CD14-positive monocyte (primary cell): ENCODE results near the gene IFIH1. TPM values are rescaled to one million over a fixed set of nuclear protein-coding genes. Genes with fewer than 3 reads are reported as not detected.

Experiments used
- DNase-seq, 3 donors: peaks; one replicate each; pipeline ENCODE4 v3.0.0-alpha.2; 2011 to 2022
- H2AFZ ChIP-seq: 2 replicates; pipeline ENCODE4 v1.6.0; 2012; ENCODE audit warnings: mild to moderate bottlenecking, low read depth, low read length, inconsistent platforms; ENCODE audit not compliant: insufficient read depth, poor library complexity, severe bottlenecking
- H3K27ac ChIP-seq, 2 donors: 1 replicate in 1 of 2; 2 replicates in 1 of 2; pipeline ENCODE4 v1.5.1; 2012 to 2013; ENCODE audit warnings: low read length in 2 of 2, control low read depth in 1 of 2, inconsistent platforms in 1 of 2, low read depth in 1 of 2, mild to moderate bottlenecking in 1 of 2
- H3K27me3 ChIP-seq, 2 donors: one replicate each; pipeline versions ENCODE4 v1.6.0 to v1.6.1; 2011 to 2013; ENCODE audit warnings: low read length in 2 of 2; ENCODE audit not compliant: control insufficient read depth in 2 of 2, insufficient read depth in 2 of 2
- H3K36me3 ChIP-seq, 2 donors: replicated peaks in 1 of 2; 1 replicate in 1 of 2; 2 replicates in 1 of 2; pipeline versions ENCODE4 v1.5.1 to v1.6.1; 2012 to 2013; ENCODE audit warnings: low read length in 2 of 2, control low read depth in 1 of 2, inconsistent platforms in 1 of 2, mild to moderate bottlenecking in 1 of 2; ENCODE audit not compliant: insufficient read depth in 2 of 2, control insufficient read depth in 1 of 2
- H3K4me1 ChIP-seq, 2 donors: 1 replicate in 1 of 2; 2 replicates in 1 of 2; pipeline versions ENCODE4 v1.5.1 to v1.6.1; 2012 to 2013; ENCODE audit warnings: low read length in 2 of 2, control low read depth in 1 of 2, inconsistent platforms in 1 of 2, mild to moderate bottlenecking in 1 of 2, moderate library complexity in 1 of 2; ENCODE audit not compliant: insufficient read depth in 2 of 2, control insufficient read depth in 1 of 2
- H3K4me2 ChIP-seq: replicated peaks from 2 replicates; pipeline ENCODE3; 2012; ENCODE audit warnings: low read length, moderate library complexity, mild to moderate bottlenecking; ENCODE audit not compliant: poor library complexity, severe bottlenecking; ENCODE audit errors: extremely low read depth
- H3K4me3 ChIP-seq, 3 experiments: fragments of 200-600 bp in 1 of 3; sonication (generic) in 1 of 3; replicated peaks in 1 of 3; 1 replicate in 2 of 3; 2 replicates in 1 of 3; pipeline ENCODE4 v1.5.1; 2011 to 2013; ENCODE audit warnings: low read length in 3 of 3, mild to moderate bottlenecking in 3 of 3, control low read depth in 2 of 3, low read depth in 2 of 3, inconsistent platforms in 1 of 3, moderate library complexity in 1 of 3
- H3K79me2 ChIP-seq: 2 replicates; pipeline ENCODE4 v1.6.0; 2012; ENCODE audit warnings: mild to moderate bottlenecking, control low read depth, inconsistent platforms, low read length, moderate library complexity; ENCODE audit not compliant: insufficient read depth
- H3K9ac ChIP-seq: 2 replicates; pipeline ENCODE4 v1.6.0; 2017; ENCODE audit warnings: low read length, mild to moderate bottlenecking; ENCODE audit not compliant: insufficient read depth, poor library complexity, severe bottlenecking
- H3K9me3 ChIP-seq, 2 donors: replicated peaks in 1 of 2; 1 replicate in 1 of 2; 2 replicates in 1 of 2; pipeline versions ENCODE4 v1.5.1 to v1.6.1; 2012 to 2013; ENCODE audit warnings: low read length in 2 of 2, control low read depth in 1 of 2; ENCODE audit not compliant: control insufficient read depth in 1 of 2, insufficient read depth in 1 of 2
- H4K20me1 ChIP-seq: 2 replicates; pipeline ENCODE4 v1.6.0; 2012; ENCODE audit warnings: mild to moderate bottlenecking, low read length, control low read depth, moderate library complexity; ENCODE audit not compliant: insufficient read depth
- H3K27ac Mint-ChIP-seq, 7 donors: one replicate each; pipeline ENCODE4 v1.8.0; 2020; ENCODE audit warnings: mild to moderate bottlenecking in 7 of 7, mixed read lengths in 7 of 7, moderate library complexity in 6 of 7, inconsistent platforms in 2 of 7
- H3K27me3 Mint-ChIP-seq, 3 donors: one replicate each; pipeline ENCODE4 v1.8.0; 2021 to 2022; ENCODE audit warnings: low read depth in 3 of 3, mild to moderate bottlenecking in 3 of 3, mixed read lengths in 3 of 3, moderate library complexity in 3 of 3, inconsistent platforms in 1 of 3
- H3K36me3 Mint-ChIP-seq, 2 donors: one replicate each; pipeline ENCODE4 v1.8.0; 2020; ENCODE audit warnings: mixed read lengths in 2 of 2, inconsistent platforms in 1 of 2, mild to moderate bottlenecking in 1 of 2
- H3K4me1 Mint-ChIP-seq: one replicate; pipeline ENCODE4 v1.8.0; 2020; ENCODE audit warnings: mild to moderate bottlenecking, mixed read lengths
- H3K4me3 Mint-ChIP-seq, 2 donors: one replicate each; pipeline ENCODE4 v1.8.0; 2020; ENCODE audit warnings: mild to moderate bottlenecking in 2 of 2, mixed read lengths in 2 of 2, moderate library complexity in 1 of 2
- H3K9me3 Mint-ChIP-seq, 7 donors: one replicate each; pipeline ENCODE4 v1.8.0; 2020 to 2022; ENCODE audit warnings: mixed read lengths in 7 of 7, mild to moderate bottlenecking in 6 of 7, moderate library complexity in 6 of 7, inconsistent platforms in 2 of 7
- CTCF ChIP-seq: fragments of 200-600 bp; IDR thresholded peaks from one replicate; pipeline ENCODE4 v1.8.0; 2022; ENCODE audit warnings: antibody characterized with exemption, mild to moderate bottlenecking
- WGBS: methylation state at CpG from one replicate; pipeline ENCODE4 v1.1.5; 2013; ENCODE audit warnings: missing lambda C conversion rate; ENCODE audit not compliant: insufficient coverage; 5-methylcytosine and 5-hydroxymethylcytosine counted together
- intact Hi-C, 2 donors: fragments of 100-400 bp; cut with micrococcal nuclease; formaldehyde crosslinking; loops; one replicate each; pipeline versions ENCODE4 v1.15.0 to v1.15.1; 2023
- polyA plus RNA-seq, 3 donors: library from polyadenylated mRNA; depleted of rRNA in 1 of 3; unstranded in 2 of 3; stranded (reverse) in 1 of 3; fragments of 300-500 nt in 2 of 3; fragments of >200 nt in 1 of 3; fragmentation: Illumina TruSeq in 2 of 3; gene quantifications; 1 replicate in 2 of 3; 2 replicates in 1 of 3; pipeline ENCODE4 v1.2.3, GENCODE V29; 2012 to 2021

Gene IFIH1
- polyA plus RNA-seq, 3 donors = 11.6 to 17.6 (median 17.1) TPM

GRCh38 chr2:162266460-162266760 is 52.1 kb downstream of the IFIH1 start:
- Histone ChIP-seq H3K27me3 (no peaks in the 10 kb centered on the region), H3K9me3 (no peaks in the 10 kb centered on the region), H3K9ac (no peak overlapping the region), H4K20me1 (no peaks in the 10 kb centered on the region), H3K79me2 (no peaks in the 10 kb centered on the region), H3K27ac (no peak overlapping the region), H3K4me3 (no peak overlapping the region), H3K4me2 (no peak overlapping the region), H2AFZ (no peak overlapping the region), H3K4me1 (peaks cover 7 to 10% of the 10 kb centered on the region in 2 donors), H3K36me3 (peaks cover 46 to 70% of the 10 kb centered on the region in 2 donors)
- H3K36me3 Mint-ChIP-seq = peaks cover 58 to 59% of the 10 kb centered on the region in 2 donors
- peak overlapping the region in 2 of 7 donors; percentile 0 to 31 for H3K27ac Mint-ChIP-seq
- peaks cover 7% of the 10 kb centered on the region for H3K4me1 Mint-ChIP-seq
- peaks cover 0 to 3% (median 0%) of the 10 kb centered on the region in 7 donors for H3K9me3 Mint-ChIP-seq
- TF ChIP-seq CTCF = no peak
- no peak overlapping the region for H3K4me3 Mint-ChIP-seq
- H3K27me3 Mint-ChIP-seq = no peaks in the 10 kb centered on the region
- 100% methylated on average over 1 of the region's 1 CpG for WGBS
- DNase-seq = no peak
- intact Hi-C loops = no loop called here

GRCh38 chr2:162265666-162266459 is 52.6 kb downstream of the IFIH1 start:
- WGBS = 100% methylated on average over 3 of the region's 7 CpGs
- Histone ChIP-seq H3K79me2 (no peaks in the 10 kb centered on the region), H3K9ac (no peak overlapping the region), H3K27me3 (no peaks in the 10 kb centered on the region), H3K4me1 (peaks cover 10 to 16% of the 10 kb centered on the region in 2 donors), H3K36me3 (peaks cover 43 to 64% of the 10 kb centered on the region in 2 donors), H3K9me3 (no peaks in the 10 kb centered on the region), H3K4me2 (no peak overlapping the region), H2AFZ (no peak overlapping the region), H3K27ac (no peak overlapping the region), H3K4me3 (no peak overlapping the region), H4K20me1 (no peaks in the 10 kb centered on the region)
- DNase-seq = no peak
- Mint-ChIP-seq H3K4me3 (no peak overlapping the region), H3K9me3 (peaks cover 0 to 3% (median 0%) of the 10 kb centered on the region in 7 donors), H3K27ac (peak overlapping the region in 2 of 7 donors; percentile 0 to 31), H3K36me3 (peaks cover 52 to 54% of the 10 kb centered on the region in 2 donors), H3K4me1 (peaks cover 11% of the 10 kb centered on the region), H3K27me3 (no peaks in the 10 kb centered on the region)
- intact Hi-C loops = no loop called here
- no peak for TF ChIP-seq CTCF
